Left ventricle myocardium inferior (tissue), 1 donor: ENCODE measurements around the gene MAOA. TPM values are rescaled to one million over a fixed set of nuclear protein-coding genes. Genes with fewer than 3 reads are reported as not detected.

Experiments used
- DNase-seq: peaks from one replicate; pipeline ENCODE4 v3.0.0-alpha.2; 2020
- H3K27ac ChIP-seq: fragments of 200-600 bp; replicated peaks from 2 replicates; pipeline ENCODE4 v1.8.0; 2021
- H3K27me3 ChIP-seq: fragments of 200-600 bp; 2 replicates; pipeline ENCODE4 v1.8.0; 2021; ENCODE audit warnings: low read depth
- H3K36me3 ChIP-seq: fragments of 200-600 bp; 2 replicates; pipeline ENCODE4 v1.8.0; 2021
- H3K4me1 ChIP-seq: fragments of 200-600 bp; 2 replicates; pipeline ENCODE4 v1.8.0; 2021
- H3K4me3 ChIP-seq: fragments of 200-600 bp; 2 replicates; pipeline ENCODE4 v1.8.0; 2021; ENCODE audit warnings: mild to moderate bottlenecking, moderate library complexity
- H3K9me3 ChIP-seq: fragments of 200-600 bp; replicated peaks from 2 replicates; pipeline ENCODE4 v1.8.0; 2021
- CTCF ChIP-seq: fragments of 200-600 bp; IDR thresholded peaks from 2 replicates; pipeline ENCODE4 v1.8.0; 2021; ENCODE audit warnings: antibody characterized with exemption, mild to moderate bottlenecking, borderline replicate concordance
- intact Hi-C: fragments of 100-400 bp; cut with micrococcal nuclease; formaldehyde crosslinking; loops from one replicate; pipeline ENCODE4 v1.11.0; 2022
- total RNA-seq: library from RNA; stranded (reverse); fragmentation: NEBNext Ultra II Directional; extraction: Animal tissue kit (Norgen Biotek cat#: 25700); gene quantifications from one replicate; pipeline ENCODE4 v1.2.1, GENCODE V29; 2021
- donor health status: DM: no; HTN: yes; CAD: no; lungs with severe emphysema.

Gene MAOA
- total RNA-seq, 1 donor from 2014 or later, result 113 TPM

GRCh38 chrX:43735957-43736356, 79.9 kb downstream of the MAOA start:
- H3K36me3 ChIP-seq, result peaks cover 22% of the 10 kb centered on the region
- TF ChIP-seq CTCF, result no peak
- H3K9me3 ChIP-seq, result no peaks in the 10 kb centered on the region
- intact Hi-C loops, result no loop called here
- no peak overlapping the region for H3K4me3 ChIP-seq
- no peak overlapping the region for H3K27ac ChIP-seq
- peaks cover 8% of the 10 kb centered on the region for H3K4me1 ChIP-seq
- DNase-seq, result no peak
- H3K27me3 ChIP-seq, result no peaks in the 10 kb centered on the region

DNA sequence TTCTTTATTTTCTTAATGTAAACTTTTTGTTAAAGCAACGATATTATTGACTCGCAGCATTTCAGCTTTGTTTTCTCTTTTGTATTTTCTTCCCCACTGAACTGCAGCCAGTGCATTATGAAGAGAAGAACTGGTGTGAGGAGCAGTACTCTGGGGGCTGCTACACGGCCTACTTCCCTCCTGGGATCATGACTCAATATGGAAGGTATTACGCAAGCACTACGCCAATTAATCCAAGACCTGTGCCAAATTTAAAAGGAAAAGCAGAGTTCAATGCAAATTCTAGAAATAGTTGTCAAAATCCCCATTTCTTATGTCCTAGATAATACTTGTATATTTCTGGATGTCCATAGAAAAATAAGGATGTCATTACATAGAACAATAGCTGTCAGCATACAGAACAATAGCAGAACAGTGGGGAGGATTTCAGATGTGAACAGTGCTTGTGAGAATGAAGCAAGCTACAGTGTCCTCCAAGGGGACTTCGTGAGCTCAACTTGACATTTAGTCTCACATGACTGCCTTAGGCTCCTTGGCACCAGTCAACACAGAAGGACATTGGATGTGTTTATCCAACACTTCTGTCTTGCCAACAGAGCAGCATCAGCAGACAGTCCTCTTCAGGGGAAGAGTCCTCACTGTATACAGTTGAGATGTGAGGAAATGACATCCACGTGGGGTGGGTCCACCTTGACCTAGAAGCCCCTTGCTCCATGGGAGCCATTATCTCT, 85.9 kb downstream of the MAOA start:
- DNase-seq, result no peak
- intact Hi-C loops, result loop anchor here (10.0 kb wide), 1 partner anchor 87 kb away; the partner anchor contains the start of gene MAOA

DNA sequence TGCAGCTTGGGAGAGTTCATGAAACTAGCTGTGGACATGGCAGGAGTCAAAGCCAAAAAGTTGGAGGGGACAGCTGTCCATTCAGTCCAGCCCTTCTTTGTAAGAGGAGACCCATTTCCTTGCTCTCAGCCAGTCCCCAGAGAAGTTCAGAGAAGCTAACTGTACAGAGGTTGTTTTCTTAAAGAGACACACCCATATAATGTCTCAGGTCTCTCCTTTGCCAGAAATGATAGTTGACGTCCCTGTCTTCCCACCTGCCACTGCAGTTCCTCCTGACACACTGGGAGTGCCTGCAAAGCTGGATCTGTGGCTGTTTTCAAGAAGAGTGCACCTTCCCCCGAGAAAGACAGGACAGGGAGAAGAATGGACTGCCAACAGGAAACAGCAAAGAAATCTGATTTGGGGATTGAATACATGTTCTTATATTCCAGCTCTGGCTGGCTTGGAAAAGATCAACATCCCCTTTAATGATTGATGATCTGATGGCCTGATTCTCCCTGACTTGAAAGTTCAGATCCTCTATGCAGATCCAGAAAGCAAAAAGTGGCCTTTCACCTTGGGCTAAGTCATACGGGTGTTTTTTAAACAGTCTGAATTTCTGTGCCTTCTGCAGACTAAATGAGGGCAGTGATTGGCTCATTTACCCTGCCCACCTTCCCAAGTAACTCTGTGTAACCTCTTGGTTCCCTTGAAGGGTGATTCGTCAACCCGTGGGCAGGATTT, 87.2 kb downstream of the MAOA start:
- H3K27me3 ChIP-seq, result no peaks in the 10 kb centered on the region
- TF ChIP-seq CTCF, result no peak
- H3K4me1 ChIP-seq, result peaks cover 31% of the 10 kb centered on the region
- DNase-seq, result no peak
- intact Hi-C loops, result loop anchor here (10.0 kb wide), 1 partner anchor 88 kb away; the partner anchor contains the start of gene MAOA
- no peak overlapping the region for H3K4me3 ChIP-seq
- peak overlapping the region; percentile 73 for H3K27ac ChIP-seq
- H3K36me3 ChIP-seq, result peaks cover 5% of the 10 kb centered on the region
- H3K9me3 ChIP-seq, result no peaks in the 10 kb centered on the region

More for the DNA sequence above, 85.9 kb downstream of the MAOA start:
- peak overlapping the region; percentile 73 for H3K27ac ChIP-seq
- H3K4me1 ChIP-seq, result peaks cover 31% of the 10 kb centered on the region
- H3K36me3 ChIP-seq, result peaks cover 5% of the 10 kb centered on the region
- TF ChIP-seq CTCF, result no peak
- H3K9me3 ChIP-seq, result no peaks in the 10 kb centered on the region
- no peak overlapping the region for H3K4me3 ChIP-seq
- H3K27me3 ChIP-seq, result no peaks in the 10 kb centered on the region

- no peak for TF ChIP-seq CTCF
- H3K4me1 ChIP-seq, result peaks cover 31% of the 10 kb centered on the region
- no peak overlapping the region for H3K27ac ChIP-seq
- H3K27me3 ChIP-seq, result no peaks in the 10 kb centered on the region
- H3K9me3 ChIP-seq, result no peaks in the 10 kb centered on the region
- intact Hi-C loops, result loop anchor here (10.0 kb wide), 1 partner anchor 89 kb away; the partner anchor contains the start of gene MAOA
- H3K36me3 ChIP-seq, result peaks cover 5% of the 10 kb centered on the region
- H3K4me3 ChIP-seq, result no peak overlapping the region
- DNase-seq, result no peak
Observed at GRCh38 chrX:43744284-43744683, 88.2 kb downstream of the MAOA start.

DNA sequence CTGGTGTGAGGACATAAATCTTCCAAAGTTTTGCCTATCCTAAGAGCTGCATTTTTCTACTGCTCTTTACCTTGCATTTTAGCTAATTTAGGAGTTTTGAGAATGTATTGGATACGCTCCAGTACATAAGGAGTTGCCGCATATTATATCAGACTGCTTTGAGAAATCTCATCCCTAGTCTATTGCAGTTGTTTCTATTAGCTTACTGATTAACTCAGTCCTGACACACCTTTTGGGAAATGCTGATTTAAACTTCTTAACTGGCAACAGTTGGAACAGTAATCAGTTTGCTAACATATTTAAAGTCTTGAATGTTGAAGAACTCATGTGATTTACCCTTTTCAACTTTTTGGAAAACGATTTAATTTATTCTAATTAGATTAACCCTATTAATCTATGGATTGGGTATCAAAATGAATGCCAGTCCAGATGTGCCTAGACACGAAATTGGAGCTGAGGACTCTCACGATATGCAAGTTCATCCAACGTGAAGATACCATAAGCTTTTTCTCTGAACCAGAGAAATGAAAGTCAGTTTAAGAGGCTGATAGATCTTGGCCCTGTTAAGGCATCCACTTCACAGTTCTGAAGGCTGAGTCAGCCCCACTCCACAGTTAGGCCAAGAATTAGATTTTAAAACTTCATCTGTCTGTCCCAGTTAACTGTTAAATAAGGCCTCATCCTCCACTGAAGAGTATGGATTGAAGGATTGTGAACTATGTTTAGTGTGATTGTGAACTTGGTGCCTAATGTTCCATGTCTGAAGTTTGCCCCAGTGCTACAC, 90.0 kb downstream of the MAOA start:
- H3K4me1 ChIP-seq, result peaks cover 21% of the 10 kb centered on the region
- H3K4me3 ChIP-seq, result no peak overlapping the region
- DNase-seq, result no peak
- H3K27ac ChIP-seq, result no peak overlapping the region
- no peak for TF ChIP-seq CTCF
- intact Hi-C loops, result loop anchor here (5.0 to 10.0 kb wide), 2 partner anchors 91 to 169 kb away; partner anchors contain the start of gene MAOA
- H3K36me3 ChIP-seq, result peaks cover 5% of the 10 kb centered on the region
- H3K9me3 ChIP-seq, result no peaks in the 10 kb centered on the region
- H3K27me3 ChIP-seq, result no peaks in the 10 kb centered on the region
